Esophagus (tissue), 2 donors: ENCODE data around the gene CDK14. TPM values are rescaled to one million over a fixed set of nuclear protein-coding genes. Genes with fewer than 3 reads are reported as not detected.

ENCODE experiments used
- H3K27ac ChIP-seq, 2 donors: one replicate each; pipeline ENCODE4 v1.5.1; 2013; ENCODE audit warnings: low read depth in 2 of 2, mild to moderate bottlenecking in 2 of 2, inconsistent platforms in 1 of 2, low read length in 1 of 2, moderate library complexity in 1 of 2
- H3K27me3 ChIP-seq, 2 donors: one replicate each; pipeline ENCODE4 v1.6.1; 2013; ENCODE audit warnings: low read length in 2 of 2, control low read depth in 1 of 2, mild to moderate bottlenecking in 1 of 2; ENCODE audit not compliant: insufficient read depth in 2 of 2, control insufficient read depth in 1 of 2
- H3K36me3 ChIP-seq, 2 donors: one replicate each; pipeline ENCODE4 v1.6.1; 2013; ENCODE audit warnings: low read length in 1 of 2; ENCODE audit not compliant: control insufficient read depth in 2 of 2, insufficient read depth in 2 of 2
- H3K4me1 ChIP-seq, 2 donors: one replicate each; pipeline ENCODE4 v1.6.1; 2013; ENCODE audit warnings: low read length in 1 of 2; ENCODE audit not compliant: control insufficient read depth in 2 of 2, insufficient read depth in 2 of 2
- H3K4me3 ChIP-seq, 2 donors: one replicate each; pipeline ENCODE4 v1.5.1; 2013; ENCODE audit warnings: low read length in 2 of 2, mild to moderate bottlenecking in 2 of 2, low read depth in 1 of 2, moderate library complexity in 1 of 2
- H3K9me3 ChIP-seq, 2 donors: one replicate each; pipeline ENCODE4 v1.6.1; 2013; ENCODE audit warnings: mild to moderate bottlenecking in 2 of 2, low read depth in 1 of 2, low read length in 1 of 2, moderate library complexity in 1 of 2; ENCODE audit not compliant: control insufficient read depth in 2 of 2, insufficient read depth in 1 of 2
- WGBS, 2 donors: extraction: QIAGEN DNeasy Blood & Tissue Kit; methylation state at CpG; one replicate each; pipeline ENCODE4 v1.1.7; 2013; 5-methylcytosine and 5-hydroxymethylcytosine counted together
- polyA plus RNA-seq, 2 donors: library from polyadenylated mRNA; stranded (reverse); fragments of 200-250 nt; gene quantifications; one replicate each; pipeline ENCODE4 v1.2.3, GENCODE V29; 2013
- donor health status: healthy with polysubstance abuse.
- donor health status: Bipolar disorder and iron deficiency.

The CDK14 gene
- polyA plus RNA-seq, 2 donors = 0.51 to 0.59 TPM

- no peaks in the 10 kb centered on the region for H3K27me3 ChIP-seq
- H3K4me1 ChIP-seq = no peaks in the 10 kb centered on the region
- no peaks in the 10 kb centered on the region for H3K9me3 ChIP-seq
- H3K36me3 ChIP-seq = no peaks in the 10 kb centered on the region
- no peak overlapping the region for H3K4me3 ChIP-seq
- H3K27ac ChIP-seq = no peak overlapping the region
Measured at GRCh38 chr7:90648834-90649233, 52.7 kb downstream of the CDK14 start.

GRCh38 chr7:90654718-90655427 lies 58.8 kb downstream of the CDK14 start:
- WGBS, 2 donors = 89 to 90% methylated on average over 4 of the region's 4 CpGs
- Histone ChIP-seq H3K9me3 (no peaks in the 10 kb centered on the region), H3K36me3 (no peaks in the 10 kb centered on the region)

GRCh38 chr7:90655566-90655965 lies 59.4 kb downstream of the CDK14 start:
- Histone ChIP-seq H3K27ac (no peak overlapping the region), H3K36me3 (no peaks in the 10 kb centered on the region), H3K4me3 (no peak overlapping the region), H3K9me3 (no peaks in the 10 kb centered on the region), H3K27me3 (no peaks in the 10 kb centered on the region), H3K4me1 (no peaks in the 10 kb centered on the region)
- 45 to 55% methylated on average over 2 of the region's 2 CpGs for WGBS, 2 donors

More at GRCh38 chr7:90654718-90655427, 58.8 kb downstream of the CDK14 start:
- H3K4me3 ChIP-seq = no peak overlapping the region
- H3K4me1 ChIP-seq = no peaks in the 10 kb centered on the region
- H3K27me3 ChIP-seq = no peaks in the 10 kb centered on the region
- no peak overlapping the region for H3K27ac ChIP-seq

GRCh38 chr7:90657481-90657880 lies 61.4 kb downstream of the CDK14 start:
- H3K36me3 ChIP-seq = no peaks in the 10 kb centered on the region
- H3K9me3 ChIP-seq = no peaks in the 10 kb centered on the region
- no peak overlapping the region for H3K4me3 ChIP-seq
- WGBS, 2 donors = 85 to 91% methylated on average over 1 of the region's 1 CpG
- no peak overlapping the region for H3K27ac ChIP-seq
- no peaks in the 10 kb centered on the region for H3K4me1 ChIP-seq
- no peaks in the 10 kb centered on the region for H3K27me3 ChIP-seq

- H3K27ac ChIP-seq = no peak overlapping the region
- H3K4me3 ChIP-seq = no peak overlapping the region
- no peaks in the 10 kb centered on the region for H3K9me3 ChIP-seq
- no peaks in the 10 kb centered on the region for H3K27me3 ChIP-seq
- WGBS, 2 donors = 87 to 92% methylated on average over 2 of the region's 2 CpGs
- no peaks in the 10 kb centered on the region for H3K4me1 ChIP-seq
- no peaks in the 10 kb centered on the region for H3K36me3 ChIP-seq
Measured at GRCh38 chr7:90660100-90660499, 64.0 kb downstream of the CDK14 start.

GRCh38 chr7:90660819-90661218 lies 64.7 kb downstream of the CDK14 start:
- 30 to 60% methylated on average over 1 of the region's 1 CpG for WGBS, 2 donors
- H3K9me3 ChIP-seq = no peaks in the 10 kb centered on the region
- H3K36me3 ChIP-seq = no peaks in the 10 kb centered on the region
- H3K4me1 ChIP-seq = no peaks in the 10 kb centered on the region
- H3K27me3 ChIP-seq = no peaks in the 10 kb centered on the region
- H3K27ac ChIP-seq = no peak overlapping the region
- H3K4me3 ChIP-seq = no peak overlapping the region

GRCh38 chr7:90661290-90662151 lies 65.4 kb downstream of the CDK14 start:
- WGBS, 2 donors = 45 to 47% methylated on average over 6 of the region's 6 CpGs
- Histone ChIP-seq H3K27me3 (no peaks in the 10 kb centered on the region), H3K36me3 (no peaks in the 10 kb centered on the region), H3K4me3 (no peak overlapping the region), H3K27ac (no peak overlapping the region), H3K9me3 (no peaks in the 10 kb centered on the region), H3K4me1 (no peaks in the 10 kb centered on the region)

GRCh38 chr7:90663176-90663575 lies 67.1 kb downstream of the CDK14 start:
- Histone ChIP-seq H3K9me3 (no peaks in the 10 kb centered on the region), H3K27me3 (no peaks in the 10 kb centered on the region), H3K36me3 (no peaks in the 10 kb centered on the region), H3K27ac (no peak overlapping the region), H3K4me3 (no peak overlapping the region), H3K4me1 (no peaks in the 10 kb centered on the region)
- WGBS, 2 donors = 53 to 62% methylated on average over 3 of the region's 3 CpGs

GRCh38 chr7:90666186-90666585 lies 70.1 kb downstream of the CDK14 start:
- no peaks in the 10 kb centered on the region for H3K4me1 ChIP-seq
- H3K4me3 ChIP-seq = no peak overlapping the region
- no peaks in the 10 kb centered on the region for H3K9me3 ChIP-seq
- no peaks in the 10 kb centered on the region for H3K36me3 ChIP-seq
- no peak overlapping the region for H3K27ac ChIP-seq
- H3K27me3 ChIP-seq = no peaks in the 10 kb centered on the region
- 75 to 76% methylated on average over 4 of the region's 4 CpGs for WGBS, 2 donors
